Activated naive CD4-positive, alpha-beta T cell treated with anti-CD3 and anti-CD28 coated beads, Interleukin-2, amount 50 U/mL, for 24 hours (primary cell): ENCODE data around the gene JPT2.
"Not testable (repeated sequence)": the region's sequence is repeated elsewhere in the genome, so short reads cannot be mapped to it uniquely, and the experiment has no call there.

ENCODE experiments used
- H3K27ac Mint-ChIP-seq: one replicate; pipeline ENCODE4 v1.8.0; 2021; ENCODE audit warnings: mild to moderate bottlenecking, mixed read lengths
- H3K27me3 Mint-ChIP-seq: one replicate; pipeline ENCODE4 v1.8.0; 2021; ENCODE audit warnings: mixed read lengths
- H3K36me3 Mint-ChIP-seq: one replicate; pipeline ENCODE4 v1.8.0; 2021; ENCODE audit warnings: mixed read lengths
- H3K4me1 Mint-ChIP-seq: one replicate; pipeline ENCODE4 v1.8.0; 2021; ENCODE audit warnings: mixed read lengths
- H3K4me3 Mint-ChIP-seq: one replicate; pipeline ENCODE4 v1.8.0; 2021; ENCODE audit warnings: mild to moderate bottlenecking, mixed read lengths
- H3K9me3 Mint-ChIP-seq: one replicate; pipeline ENCODE4 v1.8.0; 2021; ENCODE audit warnings: mixed read lengths

The JPT2 gene

GRCh38 chr16:1726661-1727502 lies 48.8 kb downstream of the JPT2 start:
- H3K9me3 Mint-ChIP-seq = no peaks in the 10 kb centered on the region
- H3K27ac Mint-ChIP-seq = peak overlapping the region; percentile 6
- H3K4me3 Mint-ChIP-seq = no peak overlapping the region

GRCh38 chr16:1727651-1728624 lies 49.9 kb downstream of the JPT2 start:
- Mint-ChIP-seq H3K4me3 (no peak overlapping the region), H3K9me3 (no peaks in the 10 kb centered on the region), H3K36me3 (peaks cover 4% of the 10 kb centered on the region), H3K27ac (no peak overlapping the region), H3K27me3 (no peaks in the 10 kb centered on the region), H3K4me1 (peaks cover 16% of the 10 kb centered on the region)

More at GRCh38 chr16:1726661-1727502, 48.8 kb downstream of the JPT2 start:
- H3K27me3 Mint-ChIP-seq = no peaks in the 10 kb centered on the region
- H3K4me1 Mint-ChIP-seq = peaks cover 26% of the 10 kb centered on the region
- peaks cover 4% of the 10 kb centered on the region for H3K36me3 Mint-ChIP-seq

DNA sequence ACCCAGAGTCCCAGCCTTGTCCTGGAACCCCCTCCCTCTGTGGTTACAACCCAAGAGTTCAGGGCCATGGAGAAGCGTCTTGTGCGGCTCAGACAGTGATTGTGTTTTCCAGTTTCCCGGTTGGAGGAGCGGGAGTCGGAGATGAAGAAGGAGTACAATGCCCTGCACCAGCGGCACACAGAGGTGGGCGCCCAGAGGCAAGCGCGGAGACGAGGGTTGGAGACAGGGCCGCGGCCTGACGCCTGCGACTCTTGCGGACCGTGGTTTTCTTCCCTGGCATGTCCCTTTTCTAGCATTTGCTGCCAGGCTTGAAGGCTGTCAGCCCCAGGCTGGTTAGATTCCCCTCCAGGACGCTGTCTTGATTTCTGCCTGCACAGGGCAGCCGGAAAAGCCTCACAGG lies 50.9 kb downstream of the JPT2 start:
- Mint-ChIP-seq H3K4me1 (peaks cover 7% of the 10 kb centered on the region), H3K27me3 (no peaks in the 10 kb centered on the region), H3K4me3 (no peak overlapping the region), H3K9me3 (no peaks in the 10 kb centered on the region), H3K36me3 (peaks cover 4% of the 10 kb centered on the region), H3K27ac (no peak overlapping the region)

- Mint-ChIP-seq H3K4me3 (no peak overlapping the region), H3K4me1 (peaks cover 7% of the 10 kb centered on the region), H3K27ac (no peak overlapping the region), H3K27me3 (no peaks in the 10 kb centered on the region), H3K9me3 (no peaks in the 10 kb centered on the region), H3K36me3 (peaks cover 4% of the 10 kb centered on the region)
Observed at GRCh38 chr16:1729445-1729844, 51.4 kb downstream of the JPT2 start.

- H3K27me3 Mint-ChIP-seq = no peaks in the 10 kb centered on the region
- peaks cover 7% of the 10 kb centered on the region for H3K4me1 Mint-ChIP-seq
Observed at GRCh38 chr16:1731073-1731472, 53.0 kb downstream of the JPT2 start.

DNA sequence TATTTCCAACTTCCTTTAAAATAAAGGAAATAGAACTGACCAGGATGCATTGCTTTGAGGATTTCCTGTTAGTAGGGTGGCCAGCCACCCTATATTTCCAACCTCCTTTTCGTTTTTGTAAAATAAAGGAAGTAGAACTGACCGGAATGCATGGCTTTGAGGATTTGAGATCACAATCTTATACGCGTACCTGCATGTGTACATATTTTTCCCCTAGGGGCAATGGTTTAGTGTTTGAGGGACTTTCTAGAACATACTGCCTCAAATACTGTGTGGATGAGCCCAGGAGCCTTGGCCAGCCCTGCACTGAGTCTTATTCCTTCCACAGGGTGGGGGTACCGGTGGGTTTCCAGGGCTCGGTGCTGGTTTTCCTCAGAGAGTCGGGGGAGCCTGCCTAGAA lies 53.5 kb downstream of the JPT2 start:
- no peak overlapping the region for H3K27ac Mint-ChIP-seq
- H3K27me3 Mint-ChIP-seq = no peaks in the 10 kb centered on the region
- peaks cover 4% of the 10 kb centered on the region for H3K36me3 Mint-ChIP-seq
- H3K4me3 Mint-ChIP-seq = no peak overlapping the region
- no peaks in the 10 kb centered on the region for H3K9me3 Mint-ChIP-seq
- peaks cover 7% of the 10 kb centered on the region for H3K4me1 Mint-ChIP-seq

More at GRCh38 chr16:1731073-1731472, 53.0 kb downstream of the JPT2 start:
- Mint-ChIP-seq H3K4me3 (no peak overlapping the region), H3K9me3 (no peaks in the 10 kb centered on the region), H3K27ac (no peak overlapping the region), H3K36me3 (peaks cover 4% of the 10 kb centered on the region)

DNA sequence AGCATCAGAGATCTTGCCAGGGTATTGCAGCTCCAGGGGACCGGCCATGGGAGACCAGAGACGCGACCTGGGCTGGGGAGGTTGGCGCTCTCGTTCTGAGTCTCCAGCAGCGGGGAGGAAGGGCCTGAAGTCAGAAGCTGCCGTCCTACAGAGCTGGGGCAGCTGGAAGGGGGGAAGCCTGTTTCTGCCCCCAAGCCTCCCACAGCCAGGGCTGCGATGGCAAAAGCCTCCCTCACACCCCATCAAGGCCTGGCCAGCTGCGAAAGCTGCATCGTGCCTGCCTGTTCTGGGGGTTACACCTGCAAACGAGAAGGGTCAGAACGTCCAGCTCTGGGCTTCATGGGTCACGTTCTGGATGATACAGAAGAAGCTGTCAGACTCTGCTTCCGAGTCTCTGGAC lies 54.0 kb downstream of the JPT2 start:
- Mint-ChIP-seq H3K27ac (no peak overlapping the region), H3K4me1 (peaks cover 4% of the 10 kb centered on the region), H3K4me3 (no peak overlapping the region), H3K36me3 (peaks cover 1% of the 10 kb centered on the region), H3K27me3 (no peaks in the 10 kb centered on the region), H3K9me3 (no peaks in the 10 kb centered on the region)

- H3K27ac Mint-ChIP-seq, H3K36me3 Mint-ChIP-seq, H3K4me1 Mint-ChIP-seq, H3K4me3 Mint-ChIP-seq, H3K9me3 Mint-ChIP-seq, H3K27me3 Mint-ChIP-seq: not testable (repeated sequence)
Observed at GRCh38 chr16:1732551-1732987, 54.5 kb downstream of the JPT2 start.

- H3K4me3 Mint-ChIP-seq = no peak overlapping the region
- H3K4me1 Mint-ChIP-seq = no peaks in the 10 kb centered on the region
- no peaks in the 10 kb centered on the region for H3K36me3 Mint-ChIP-seq
- H3K27ac Mint-ChIP-seq = no peak overlapping the region
- H3K9me3 Mint-ChIP-seq = no peaks in the 10 kb centered on the region
- no peaks in the 10 kb centered on the region for H3K27me3 Mint-ChIP-seq
Observed at GRCh38 chr16:1734123-1734522, 56.0 kb downstream of the JPT2 start.

DNA sequence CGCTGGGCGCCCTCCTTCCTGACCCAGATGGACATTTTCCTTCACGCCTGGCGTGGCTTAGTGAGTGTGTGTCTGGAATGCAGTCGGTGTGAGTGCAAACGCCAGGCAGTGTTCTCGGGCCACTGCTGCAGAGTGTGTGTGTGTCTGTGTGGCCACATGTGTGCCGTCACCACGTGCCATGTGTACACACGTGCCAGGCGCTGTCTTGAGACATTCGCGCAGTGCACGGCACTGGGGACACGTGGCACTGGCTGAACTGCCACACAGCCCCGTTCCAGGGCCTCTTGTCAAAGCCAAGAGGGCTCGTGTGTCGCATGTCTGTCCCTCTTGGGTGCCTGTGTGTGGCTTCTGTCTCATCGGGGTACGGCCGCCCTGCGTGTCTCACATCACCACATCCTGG lies 56.7 kb downstream of the JPT2 start:
- Mint-ChIP-seq H3K4me1 (no peaks in the 10 kb centered on the region), H3K36me3 (no peaks in the 10 kb centered on the region), H3K27me3 (no peaks in the 10 kb centered on the region), H3K27ac (no peak overlapping the region), H3K4me3 (no peak overlapping the region), H3K9me3 (no peaks in the 10 kb centered on the region)

DNA sequence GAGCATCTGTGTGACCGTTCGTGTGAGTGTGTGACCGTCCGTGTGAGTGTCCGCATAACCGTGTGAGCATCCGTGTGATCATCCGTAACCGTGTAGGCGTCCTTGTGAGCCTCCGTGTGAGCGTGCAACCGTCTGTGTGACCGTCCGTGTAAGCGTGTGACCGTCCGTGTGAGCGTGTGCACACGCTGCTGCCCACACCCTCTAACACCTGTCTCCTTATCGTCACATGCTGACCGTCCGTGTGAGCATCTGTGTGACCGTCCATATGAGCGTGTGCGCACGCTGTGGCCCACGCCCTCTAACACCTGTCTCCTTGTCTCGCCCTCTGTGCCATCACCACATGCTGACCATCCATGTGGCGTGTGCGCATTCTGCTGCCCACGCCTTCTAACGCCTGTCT lies 62.2 kb downstream of the JPT2 start:
- no peak overlapping the region for H3K27ac Mint-ChIP-seq
- H3K9me3 Mint-ChIP-seq = no peaks in the 10 kb centered on the region
- no peak overlapping the region for H3K4me3 Mint-ChIP-seq
- no peaks in the 10 kb centered on the region for H3K4me1 Mint-ChIP-seq
- H3K36me3 Mint-ChIP-seq = no peaks in the 10 kb centered on the region
- H3K27me3 Mint-ChIP-seq = no peaks in the 10 kb centered on the region

- Mint-ChIP-seq H3K4me1 (no peaks in the 10 kb centered on the region), H3K4me3 (no peak overlapping the region), H3K9me3 (no peaks in the 10 kb centered on the region), H3K27me3 (no peaks in the 10 kb centered on the region), H3K27ac (no peak overlapping the region), H3K36me3 (no peaks in the 10 kb centered on the region)
Observed at GRCh38 chr16:1740781-1741490, 62.9 kb downstream of the JPT2 start.

- H3K36me3 Mint-ChIP-seq = no peaks in the 10 kb centered on the region
- H3K4me3 Mint-ChIP-seq = no peak overlapping the region
- H3K4me1 Mint-ChIP-seq = no peaks in the 10 kb centered on the region
- H3K27me3 Mint-ChIP-seq = no peaks in the 10 kb centered on the region
- no peak overlapping the region for H3K27ac Mint-ChIP-seq
- no peaks in the 10 kb centered on the region for H3K9me3 Mint-ChIP-seq
Observed at GRCh38 chr16:1741553-1742165, 63.6 kb downstream of the JPT2 start.

DNA sequence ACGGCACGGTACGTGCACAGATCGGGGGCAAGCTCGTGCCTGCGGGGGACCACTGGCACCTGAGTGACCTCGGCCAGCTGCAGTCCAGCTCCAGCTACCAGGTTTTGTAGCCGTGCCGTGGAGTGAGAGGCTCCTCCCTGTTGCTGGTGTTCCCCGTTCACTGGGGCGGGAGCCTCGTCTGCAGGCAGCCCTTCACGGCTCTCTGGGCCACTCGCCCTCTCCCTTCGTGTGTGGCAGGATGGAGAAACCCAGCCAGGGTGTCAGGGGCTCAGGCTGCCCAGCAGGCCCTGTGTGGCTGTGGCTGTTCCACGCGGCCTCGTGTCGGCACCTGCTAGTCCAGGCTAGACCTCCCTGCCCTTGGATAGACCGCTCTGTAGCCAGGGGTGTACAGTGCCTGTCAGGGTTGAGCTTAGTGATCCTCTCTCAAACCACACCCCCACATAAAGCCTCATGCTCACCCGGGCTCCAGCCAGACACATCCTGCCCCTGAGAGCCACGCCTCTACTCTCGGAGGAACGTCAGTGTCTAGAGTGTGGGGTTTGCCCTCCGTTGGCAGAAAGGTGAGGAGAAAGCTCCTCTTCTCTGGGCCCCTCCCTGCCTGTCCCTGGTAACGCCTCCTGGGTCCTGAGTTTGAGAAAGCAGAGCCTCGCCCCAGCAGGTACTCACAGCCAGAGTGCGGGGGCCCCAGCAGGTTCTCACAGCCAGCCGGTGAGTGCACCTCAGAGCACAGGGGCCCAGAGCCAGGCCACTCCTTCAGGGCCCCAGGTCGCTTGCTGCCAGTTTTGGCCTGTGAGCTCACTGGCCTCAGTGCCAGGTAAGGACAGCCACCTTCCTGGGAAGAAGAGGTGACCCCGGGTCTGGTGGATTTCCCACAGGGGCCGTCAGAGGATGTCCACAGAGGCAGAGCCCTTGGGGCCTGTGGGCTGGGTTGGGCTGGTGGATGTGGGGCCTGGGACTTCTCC lies 65.6 kb downstream of the JPT2 start:
- H3K4me3 Mint-ChIP-seq = no peak overlapping the region
- H3K9me3 Mint-ChIP-seq = no peaks in the 10 kb centered on the region
- no peak overlapping the region for H3K27ac Mint-ChIP-seq
- no peaks in the 10 kb centered on the region for H3K36me3 Mint-ChIP-seq
- no peaks in the 10 kb centered on the region for H3K4me1 Mint-ChIP-seq
- no peaks in the 10 kb centered on the region for H3K27me3 Mint-ChIP-seq
